CD4-positive, CD25-positive, alpha-beta regulatory T cell (primary cell): ENCODE data around the gene MT2A. TPM values are rescaled to one million over a fixed set of nuclear protein-coding genes. Genes with fewer than 3 reads are reported as not detected.
A peak's percentile ranks its signal among the peaks of the same experiment; 100 is the strongest.
"Not testable (repeated sequence)": the region's sequence is repeated elsewhere in the genome, so short reads cannot be mapped to it uniquely, and the experiment has no call there.

Experiments used
- ATAC-seq, 2 donors: fragments of 150-1000 bp; cut with Tn5 transposase; one replicate each; pipeline ENCODE4 v1.10.0; 2021; ENCODE audit warnings: low read depth in 2 of 2, moderate number of reproducible peaks in 2 of 2, moderate library complexity in 1 of 2
- DNase-seq, 3 donors: peaks; one replicate each; pipeline versions ENCODE4 v3.0.0 to v3.0.0-alpha.2; 2012 to 2022; ENCODE audit warnings: mixed read lengths in 1 of 3
- H3K27ac ChIP-seq: one replicate; pipeline ENCODE4 v1.7.0; 2013; ENCODE audit warnings: mild to moderate bottlenecking, low read length; ENCODE audit not compliant: insufficient read depth, poor library complexity, severe bottlenecking
- H3K27me3 ChIP-seq: one replicate; pipeline ENCODE4 v1.7.0; 2013; ENCODE audit warnings: low read length; ENCODE audit not compliant: control insufficient read depth, insufficient read depth
- H3K36me3 ChIP-seq: one replicate; pipeline ENCODE4 v1.7.0; 2013; ENCODE audit warnings: mild to moderate bottlenecking, low read length, moderate library complexity; ENCODE audit not compliant: control insufficient read depth, insufficient read depth
- H3K4me1 ChIP-seq: 2 replicates; pipeline ENCODE4 v1.7.0; 2013; ENCODE audit warnings: mild to moderate bottlenecking, low read length; ENCODE audit not compliant: insufficient read depth, control insufficient read depth, poor library complexity, severe bottlenecking
- H3K4me3 ChIP-seq: one replicate; pipeline ENCODE4 v1.7.0; 2013; ENCODE audit warnings: low read depth, mild to moderate bottlenecking, low read length, moderate library complexity
- H3K9me3 ChIP-seq, 2 experiments: 1 replicate in 1 of 2; 2 replicates in 1 of 2; pipeline ENCODE4 v1.7.0; 2013; ENCODE audit warnings: low read length in 2 of 2, mild to moderate bottlenecking in 1 of 2, moderate library complexity in 1 of 2; ENCODE audit not compliant: control insufficient read depth in 2 of 2
- H3K27ac Mint-ChIP-seq, 3 donors: one replicate each; pipeline ENCODE4 v1.8.0; 2020 to 2022; ENCODE audit warnings: mild to moderate bottlenecking in 3 of 3, mixed read lengths in 3 of 3, moderate library complexity in 2 of 3
- H3K27me3 Mint-ChIP-seq: one replicate; pipeline ENCODE4 v1.8.0; 2022; ENCODE audit warnings: mild to moderate bottlenecking, mixed read lengths
- H3K36me3 Mint-ChIP-seq: one replicate; pipeline ENCODE4 v1.8.0; 2020; ENCODE audit warnings: mixed read lengths
- H3K4me1 Mint-ChIP-seq, 4 donors: one replicate each; pipeline ENCODE4 v1.8.0; 2020 to 2022; ENCODE audit warnings: mixed read lengths in 4 of 4, mild to moderate bottlenecking in 1 of 4
- H3K4me3 Mint-ChIP-seq, 4 donors: one replicate each; pipeline ENCODE4 v1.8.0; 2020 to 2022; ENCODE audit warnings: mild to moderate bottlenecking in 4 of 4, mixed read lengths in 4 of 4, moderate library complexity in 3 of 4
- H3K9me3 Mint-ChIP-seq, 7 donors: one replicate each; pipeline ENCODE4 v1.8.0; 2020 to 2022; ENCODE audit warnings: mixed read lengths in 7 of 7, mild to moderate bottlenecking in 3 of 7, moderate library complexity in 2 of 7
- polyA plus RNA-seq, 4 donors: library from polyadenylated mRNA; unstranded; fragments of 300-500 nt; fragmentation: Illumina TruSeq; gene quantifications; one replicate each; pipeline ENCODE4 v1.2.3, GENCODE V29; 2021
- total RNA-seq: library from RNA; stranded (reverse); gene quantifications from one replicate; pipeline ENCODE4 v1.2.3, GENCODE V29; 2022

The MT2A gene
- total and polyA plus RNA-seq, 5 donors from 2014 or later: 103 to 444 (median 223) TPM

- no peak overlapping the region for H3K4me3 Mint-ChIP-seq
- DNase-seq (no peak), ATAC-seq (no peak)
- peaks cover 6% of the 10 kb centered on the region for H3K27me3 Mint-ChIP-seq
- Histone ChIP-seq H3K4me1 (no peaks in the 10 kb centered on the region), H3K4me3 (no peak overlapping the region), H3K27me3 (no peaks in the 10 kb centered on the region), H3K27ac (no peak overlapping the region), H3K9me3 (peaks cover 0 to 3% of the 10 kb centered on the region in 2 experiments), H3K36me3 (no peaks in the 10 kb centered on the region)
- no peaks in the 10 kb centered on the region for H3K36me3 Mint-ChIP-seq
- peaks cover 0 to 5% (median 1%) of the 10 kb centered on the region in 7 donors for H3K9me3 Mint-ChIP-seq
- H3K27ac Mint-ChIP-seq: no peak overlapping the region
- peaks cover 0 to 10% (median 5%) of the 10 kb centered on the region in 4 donors for H3K4me1 Mint-ChIP-seq
Measured at GRCh38 chr16:56574625-56575024, 33.8 kb upstream of the MT2A start.

GRCh38 chr16:56576585-56577299 is 31.6 kb upstream of the MT2A start:
- Mint-ChIP-seq H3K27ac (peak overlapping the region; percentile 60 to 73 (median 62)), H3K4me3 (no peak overlapping the region), H3K36me3 (no peaks in the 10 kb centered on the region), H3K9me3 (peaks cover 0 to 5% (median 1%) of the 10 kb centered on the region in 7 donors), H3K27me3 (peaks cover 14% of the 10 kb centered on the region), H3K4me1 (peaks cover 0 to 10% (median 5%) of the 10 kb centered on the region in 4 donors)
- peak; percentile 73 to 87 (median 87) for DNase-seq
- Histone ChIP-seq H3K27ac (no peak overlapping the region), H3K9me3 (peaks cover 0 to 3% of the 10 kb centered on the region in 2 experiments), H3K4me1 (no peaks in the 10 kb centered on the region), H3K36me3 (no peaks in the 10 kb centered on the region), H3K4me3 (no peak overlapping the region), H3K27me3 (no peaks in the 10 kb centered on the region)
- ATAC-seq: peak; percentile 98

- H3K9me3 Mint-ChIP-seq: peaks cover 0 to 5% (median 1%) of the 10 kb centered on the region in 7 donors
- H3K4me1 Mint-ChIP-seq: peaks cover 0 to 10% (median 5%) of the 10 kb centered on the region in 4 donors
- Histone ChIP-seq H3K4me3 (no peak overlapping the region), H3K9me3 (peaks cover 0 to 3% of the 10 kb centered on the region in 2 experiments), H3K27ac (no peak overlapping the region), H3K36me3 (no peaks in the 10 kb centered on the region), H3K27me3 (no peaks in the 10 kb centered on the region), H3K4me1 (no peaks in the 10 kb centered on the region)
- peaks cover 19% of the 10 kb centered on the region for H3K27me3 Mint-ChIP-seq
- ATAC-seq (no peak), DNase-seq (no peak)
- peak overlapping the region; percentile 60 to 73 (median 62) for H3K27ac Mint-ChIP-seq
- no peaks in the 10 kb centered on the region for H3K36me3 Mint-ChIP-seq
- no peak overlapping the region for H3K4me3 Mint-ChIP-seq
Measured at GRCh38 chr16:56577300-56577625, 31.1 kb upstream of the MT2A start.

- Mint-ChIP-seq H3K4me1 (peaks cover 0 to 10% (median 5%) of the 10 kb centered on the region in 4 donors), H3K9me3 (peaks cover 0 to 2% (median 0%) of the 10 kb centered on the region in 7 donors), H3K27ac (no peak overlapping the region), H3K36me3 (no peaks in the 10 kb centered on the region), H3K4me3 (no peak overlapping the region), H3K27me3 (peaks cover 24% of the 10 kb centered on the region)
- Histone ChIP-seq H3K27ac (no peak overlapping the region), H3K4me3 (no peak overlapping the region), H3K27me3 (peaks cover 4% of the 10 kb centered on the region), H3K9me3 (no peaks in the 10 kb centered on the region), H3K4me1 (no peaks in the 10 kb centered on the region), H3K36me3 (no peaks in the 10 kb centered on the region)
- no peak for ATAC-seq
- DNase-seq: no peak
Measured at GRCh38 chr16:56580391-56581048, 27.9 kb upstream of the MT2A start.

GRCh38 chr16:56582911-56583310 is 25.5 kb upstream of the MT2A start:
- H3K36me3 Mint-ChIP-seq, H3K27ac Mint-ChIP-seq: not testable (repeated sequence)

DNA sequence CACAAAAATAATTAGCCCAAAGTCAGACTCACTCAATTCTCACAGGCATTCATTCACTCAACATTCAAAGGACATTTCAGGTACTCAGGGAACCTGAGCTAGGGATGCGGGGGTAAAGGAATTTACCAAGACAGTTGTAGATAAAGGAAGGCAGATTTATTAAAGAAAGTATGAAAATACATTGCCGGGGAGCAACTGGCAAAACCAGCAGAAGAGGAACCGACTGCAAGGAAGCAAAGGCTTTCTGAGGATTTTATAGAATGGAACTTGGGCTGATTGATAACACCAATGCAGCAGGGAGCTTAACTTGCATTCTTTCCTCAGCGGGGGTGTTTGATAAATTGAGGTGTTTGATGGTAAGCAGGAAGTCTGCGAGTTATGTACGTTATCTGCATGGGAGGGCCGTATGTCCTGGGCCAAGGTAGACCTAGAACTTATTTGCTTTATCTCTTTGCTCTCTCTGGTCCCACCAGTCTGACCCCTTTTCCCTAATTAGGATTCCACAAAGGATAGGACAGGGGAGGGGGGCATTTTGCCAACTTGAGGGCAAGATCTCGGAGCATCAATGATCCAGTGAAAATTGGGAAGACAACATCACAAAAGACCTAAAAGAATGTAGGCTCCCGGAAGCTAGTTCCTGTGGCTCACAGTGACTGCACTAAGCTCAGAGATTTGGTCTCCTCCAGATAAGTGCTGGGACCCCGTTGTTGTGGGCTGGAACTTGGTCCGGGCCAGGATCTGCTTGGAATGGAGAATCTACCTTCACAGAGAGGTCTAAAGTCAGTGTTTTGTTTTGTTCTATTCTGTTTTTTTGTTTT is 24.8 kb upstream of the MT2A start:
- Histone ChIP-seq H3K36me3 (no peaks in the 10 kb centered on the region), H3K4me1 (no peaks in the 10 kb centered on the region), H3K27ac (no peak overlapping the region), H3K9me3 (no peaks in the 10 kb centered on the region), H3K4me3 (no peak overlapping the region), H3K27me3 (peaks cover 4% of the 10 kb centered on the region)
- Mint-ChIP-seq H3K4me1 (no peaks in the 10 kb centered on the region), H3K27ac (no peak overlapping the region), H3K27me3 (peaks cover 45% of the 10 kb centered on the region), H3K4me3 (no peak overlapping the region), H3K36me3 (no peaks in the 10 kb centered on the region), H3K9me3 (peaks cover 0 to 2% (median 0%) of the 10 kb centered on the region in 7 donors)
- ATAC-seq (no peak), DNase-seq (no peak)

More at GRCh38 chr16:56582911-56583310, 25.5 kb upstream of the MT2A start:
- H3K36me3 ChIP-seq, H3K4me1 ChIP-seq, H3K27ac ChIP-seq, ATAC-seq, H3K9me3 Mint-ChIP-seq, H3K27me3 ChIP-seq, H3K9me3 ChIP-seq, H3K4me3 Mint-ChIP-seq, DNase-seq, H3K4me3 ChIP-seq, H3K4me1 Mint-ChIP-seq: not testable (repeated sequence)
- peaks cover 38% of the 10 kb centered on the region for H3K27me3 Mint-ChIP-seq

DNA sequence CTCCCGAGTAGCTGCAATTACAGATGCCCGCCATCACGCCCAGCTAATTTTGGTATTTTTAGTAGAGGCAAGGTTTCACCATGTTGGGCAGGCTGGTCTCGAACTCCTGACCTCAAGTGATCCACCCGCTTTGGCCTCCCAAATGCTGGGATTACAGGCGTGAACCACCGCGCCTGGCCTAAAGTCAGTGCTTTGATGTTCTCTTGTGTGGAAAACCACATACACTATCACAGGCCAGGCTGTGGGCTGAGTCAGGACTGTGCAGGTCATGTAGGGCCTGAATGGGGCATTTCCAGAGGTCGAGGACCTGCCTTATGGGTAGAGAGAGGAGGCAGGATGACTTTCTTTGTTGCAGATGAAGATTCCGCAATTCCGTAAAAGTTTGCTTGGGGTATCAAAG is 24.1 kb upstream of the MT2A start:
- no peaks in the 10 kb centered on the region for H3K9me3 ChIP-seq
- no peak overlapping the region for H3K4me3 ChIP-seq
- peaks cover 0 to 4% (median 2%) of the 10 kb centered on the region in 4 donors for H3K4me1 Mint-ChIP-seq
- no peak overlapping the region for H3K27ac Mint-ChIP-seq
- H3K27ac ChIP-seq: no peak overlapping the region
- ATAC-seq (no peak), DNase-seq (no peak)
- H3K36me3 Mint-ChIP-seq: no peaks in the 10 kb centered on the region
- H3K36me3 ChIP-seq: no peaks in the 10 kb centered on the region
- peaks cover 3% of the 10 kb centered on the region for H3K4me1 ChIP-seq
- peaks cover 4% of the 10 kb centered on the region for H3K27me3 ChIP-seq
- no peak overlapping the region for H3K4me3 Mint-ChIP-seq
- peaks cover 50% of the 10 kb centered on the region for H3K27me3 Mint-ChIP-seq
- peaks cover 0 to 3% (median 0%) of the 10 kb centered on the region in 7 donors for H3K9me3 Mint-ChIP-seq
